ENCODE results near the gene PRKD1. TPM values are rescaled to one million over a fixed set of nuclear protein-coding genes. Genes with fewer than 3 reads are reported as not detected.

PRKD1 gene
- total RNA-seq, 1 experiment from 2014 or later: 9.7 TPM

GRCh38 chr14:29798108-29798663, 129.5 kb downstream of the PRKD1 start:
- Mint-ChIP-seq H3K4me1 (ENCODE audit: low read depth, unreplicated experiment) (peaks cover 8% of the 10 kb centered on the region), H3K4me3 (ENCODE audit: low read depth, unreplicated experiment) (no peak overlapping the region), H3K27ac (ENCODE audit: unreplicated experiment) (no peak overlapping the region), H3K36me3 (ENCODE audit: insufficient read depth, unreplicated experiment) (no peaks in the 10 kb centered on the region), H3K9me3 (ENCODE audit: low read depth, unreplicated experiment) (no peaks in the 10 kb centered on the region), H3K27me3 (ENCODE audit: unreplicated experiment) (no peaks in the 10 kb centered on the region)
- CTCF ChIA-PET: no interaction called here
- no peak for TF ChIP-seq CTCF (IDR thresholded peaks at IDR 0.05; ENCODE audit: unreplicated experiment)
- no TSS peak for BruUV-seq (replicated peaks)
- intact Hi-C loops (cut with micrococcal nuclease; ENCODE audit: unreplicated experiment): no loop called here
- DNase-seq: no peak

- H3K27ac Mint-ChIP-seq (ENCODE audit: unreplicated experiment): no peak overlapping the region
- DNase-seq: no peak
- intact Hi-C loops (cut with micrococcal nuclease; ENCODE audit: unreplicated experiment): no loop called here
- H3K27me3 Mint-ChIP-seq (ENCODE audit: unreplicated experiment): no peaks in the 10 kb centered on the region
- H3K4me1 Mint-ChIP-seq (ENCODE audit: low read depth, unreplicated experiment): peaks cover 8% of the 10 kb centered on the region
- BruUV-seq (replicated peaks): no TSS peak
- H3K36me3 Mint-ChIP-seq (ENCODE audit: insufficient read depth, unreplicated experiment): no peaks in the 10 kb centered on the region
- no peak overlapping the region for H3K4me3 Mint-ChIP-seq (ENCODE audit: low read depth, unreplicated experiment)
- TF ChIP-seq CTCF (IDR thresholded peaks at IDR 0.05; ENCODE audit: unreplicated experiment): no peak
- no peaks in the 10 kb centered on the region for H3K9me3 Mint-ChIP-seq (ENCODE audit: low read depth, unreplicated experiment)
- CTCF ChIA-PET: no interaction called here
These were observed 130.8 kb downstream of the PRKD1 start for GRCh38 chr14:29796853-29797252.

GRCh38 chr14:29789475-29789874, 138.2 kb downstream of the PRKD1 start:
- TF ChIP-seq CTCF (IDR thresholded peaks at IDR 0.05; ENCODE audit: unreplicated experiment): no peak

GRCh38 chr14:29788093-29788492, 139.6 kb downstream of the PRKD1 start:
- DNase-seq: no peak
- intact Hi-C loops (cut with micrococcal nuclease; ENCODE audit: unreplicated experiment): no loop called here
- Mint-ChIP-seq H3K9me3 (ENCODE audit: low read depth, unreplicated experiment) (peaks cover 2% of the 10 kb centered on the region), H3K4me1 (ENCODE audit: low read depth, unreplicated experiment) (no peaks in the 10 kb centered on the region), H3K36me3 (ENCODE audit: insufficient read depth, unreplicated experiment) (no peaks in the 10 kb centered on the region), H3K4me3 (ENCODE audit: low read depth, unreplicated experiment) (no peak overlapping the region), H3K27me3 (ENCODE audit: unreplicated experiment) (no peaks in the 10 kb centered on the region), H3K27ac (ENCODE audit: unreplicated experiment) (no peak overlapping the region)
- no peak for TF ChIP-seq CTCF (IDR thresholded peaks at IDR 0.05; ENCODE audit: unreplicated experiment)
- CTCF ChIA-PET: no interaction called here
- no TSS peak for BruUV-seq (replicated peaks)

More at GRCh38 chr14:29789475-29789874, 138.2 kb downstream of the PRKD1 start:
- Mint-ChIP-seq H3K27ac (ENCODE audit: unreplicated experiment) (no peak overlapping the region), H3K9me3 (ENCODE audit: low read depth, unreplicated experiment) (peaks cover 2% of the 10 kb centered on the region), H3K4me3 (ENCODE audit: low read depth, unreplicated experiment) (no peak overlapping the region), H3K36me3 (ENCODE audit: insufficient read depth, unreplicated experiment) (no peaks in the 10 kb centered on the region), H3K27me3 (ENCODE audit: unreplicated experiment) (no peaks in the 10 kb centered on the region), H3K4me1 (ENCODE audit: low read depth, unreplicated experiment) (no peaks in the 10 kb centered on the region)
- DNase-seq: no peak
- CTCF ChIA-PET: no interaction called here
- intact Hi-C loops (cut with micrococcal nuclease; ENCODE audit: unreplicated experiment): no loop called here
- no TSS peak for BruUV-seq (replicated peaks)

All from Calu3 (cell line).